HepG2 (cell line): ENCODE measurements around the gene CNPY4. TPM values are rescaled to one million over a fixed set of nuclear protein-coding genes. Genes with fewer than 3 reads are reported as not detected.
A peak's percentile ranks its signal among the peaks of the same experiment; 100 is the strongest.

Experiments used
- BHLHE40 ChIP-seq: IDR thresholded peaks from 2 replicates; pipeline ENCODE4 v1.6.1; 2011; ENCODE audit warnings: low read length, improper control_type of control experiment
- HES4 ChIP-seq: sonication (generic); formaldehyde crosslinking; IDR thresholded peaks from 2 replicates; pipeline ENCODE4 v1.9.0; 2021; ENCODE audit warnings: mild to moderate bottlenecking, missing genetic modification reagents, borderline replicate concordance
- HNF4G ChIP-seq, 2 experiments: sonication (generic) in 1 of 2; formaldehyde crosslinking in 1 of 2; IDR thresholded peaks; 2 replicates each; pipeline versions ENCODE4 v1.4.0 to v1.6.1; 2011 to 2020; ENCODE audit warnings: borderline replicate concordance in 2 of 2, low read depth in 2 of 2, mild to moderate bottlenecking in 2 of 2, low read length in 1 of 2, missing genetic modification reagents in 1 of 2, moderate library complexity in 1 of 2
- IKZF4 ChIP-seq: sonication (generic); formaldehyde crosslinking; IDR thresholded peaks from 2 replicates; pipeline ENCODE4 v1.5.1; 2020; ENCODE audit warnings: borderline replicate concordance, mild to moderate bottlenecking, low read depth, missing genetic modification reagents; ENCODE audit errors: not compliant biosample characterization
- MAF1 ChIP-seq: sonication (generic); formaldehyde crosslinking; IDR thresholded peaks from 2 replicates; pipeline ENCODE4 v1.5.0; 2020; ENCODE audit warnings: missing genetic modification reagents, borderline replicate concordance
- MBNL3 ChIP-seq: fragments of 250-450 bp; sonication (Bioruptor Pico); conservative IDR thresholded peaks from 2 replicates; pipeline ENCODE4 v1.8.0; 2022; ENCODE audit warnings: mild to moderate bottlenecking, inconsistent platforms
- MTF1 ChIP-seq: sonication (generic); formaldehyde crosslinking; IDR thresholded peaks from 2 replicates; pipeline ENCODE4 v1.5.0; 2020; ENCODE audit warnings: missing genetic modification reagents
- MYNN ChIP-seq: sonication (generic); formaldehyde crosslinking; IDR thresholded peaks from 2 replicates; pipeline ENCODE4 v1.4.0; 2020; ENCODE audit warnings: mild to moderate bottlenecking, low read depth, missing genetic modification reagents
- POGK ChIP-seq: sonication (generic); formaldehyde crosslinking; conservative IDR thresholded peaks from 2 replicates; pipeline ENCODE4 v1.8.0; 2022; ENCODE audit warnings: mild to moderate bottlenecking, moderate library complexity, missing genetic modification reagents
- RARG ChIP-seq: sonication (generic); formaldehyde crosslinking; IDR thresholded peaks from 2 replicates; pipeline ENCODE4 v1.4.0; 2020; ENCODE audit warnings: low read depth, mild to moderate bottlenecking, missing genetic modification reagents
- RBM22 ChIP-seq: fragments of 200-400 bp; formaldehyde crosslinking; optimal IDR thresholded peaks from 2 replicates; pipeline ENCODE3; 2017; ENCODE audit warnings: mild to moderate bottlenecking, low read length, moderate library complexity
- SIN3B ChIP-seq: fragments of 150-350 bp; IDR thresholded peaks from 2 replicates; pipeline ENCODE4 v1.6.1; 2014; ENCODE audit warnings: low read length
- SMYD3 ChIP-seq: sonication (generic); formaldehyde crosslinking; IDR thresholded peaks from 2 replicates; pipeline ENCODE4 v1.8.1; 2023; ENCODE audit warnings: mild to moderate bottlenecking, missing genetic modification reagents
- TARDBP ChIP-seq: sonication (generic); formaldehyde crosslinking; IDR thresholded peaks from 2 replicates; pipeline ENCODE4 v1.8.0; 2022; ENCODE audit warnings: mild to moderate bottlenecking, missing genetic modification reagents
- ZBTB26 ChIP-seq: IDR thresholded peaks from 2 replicates; pipeline ENCODE4 v1.6.1; 2016; ENCODE audit warnings: missing compliant biosample characterization, missing genetic modification reagents, borderline replicate concordance
- ZFP36L1 ChIP-seq: sonication (generic); formaldehyde crosslinking; IDR thresholded peaks from 2 replicates; pipeline ENCODE4 v1.8.0; 2022; ENCODE audit warnings: mild to moderate bottlenecking, missing genetic modification reagents, moderate library complexity
- ZNF263 ChIP-seq: sonication (generic); formaldehyde crosslinking; IDR thresholded peaks from 2 replicates; pipeline ENCODE4 v1.4.0; 2020; ENCODE audit warnings: missing genetic modification reagents
- ZNF264 ChIP-seq: sonication (generic); formaldehyde crosslinking; IDR thresholded peaks from 2 replicates; pipeline ENCODE4 v1.4.0; 2020; ENCODE audit warnings: missing genetic modification reagents
- ZNF317 ChIP-seq: sonication (generic); formaldehyde crosslinking; IDR thresholded peaks from 2 replicates; pipeline ENCODE4 v1.5.0; 2020; ENCODE audit warnings: mild to moderate bottlenecking, missing genetic modification reagents
- ZNF468 ChIP-seq: sonication (generic); formaldehyde crosslinking; IDR thresholded peaks from 2 replicates; pipeline ENCODE4 v1.8.0; 2022; ENCODE audit warnings: mild to moderate bottlenecking, moderate library complexity, missing genetic modification reagents
- ZNF547 ChIP-seq: sonication (generic); formaldehyde crosslinking; IDR thresholded peaks from 2 replicates; pipeline ENCODE4 v1.5.1; 2020; ENCODE audit warnings: mild to moderate bottlenecking, missing genetic modification reagents
- ZNF619 ChIP-seq: sonication (generic); formaldehyde crosslinking; IDR thresholded peaks from 2 replicates; pipeline ENCODE4 v1.4.0; 2020; ENCODE audit warnings: mild to moderate bottlenecking, missing genetic modification reagents
- ZNF660 ChIP-seq: sonication (generic); formaldehyde crosslinking; IDR thresholded peaks from 2 replicates; pipeline ENCODE4 v1.5.1; 2020; ENCODE audit warnings: mild to moderate bottlenecking, low read depth, missing genetic modification reagents, borderline replicate concordance
- polyA plus RNA-seq, 8 experiments: library from polyadenylated mRNA; depleted of rRNA in 3 of 8; stranded (reverse) in 7 of 8; unstranded in 1 of 8; fragments of >200 nt; fragmentation: Illumina TruSeq in 4 of 8; extraction: Trizol in 4 of 8; gene quantifications; 2 replicates each; pipeline versions ENCODE4 v1.2.1 to v1.2.3, GENCODE V29; 2011 to 2016; ENCODE audit warnings: low read depth in 4 of 8, missing spikeins in 1 of 8, mixed read lengths in 1 of 8; ENCODE audit not compliant: insufficient read depth in 1 of 8
- total RNA-seq, 5 experiments: library from RNA; depleted of rRNA; stranded (reverse); fragments of >200 nt; fragmentation: Illumina TruSeq; extraction: Trizol; gene quantifications; 2 replicates each; pipeline ENCODE4 v1.2.3, GENCODE V29; 2016; ENCODE audit warnings: low read depth in 1 of 5

CNPY4 gene
- total and polyA plus RNA-seq, 2 of the 13 experiments (the other 11 are each of a cell fraction or from before 2014, with no cell fraction given) = 6.2 to 12.7 TPM

- TF ChIP-seq SMYD3 (CRISPR knock-in tag) = no peak
- TF ChIP-seq TARDBP (CRISPR knock-in tag) = peak; percentile 20; the same call in 1 of the 2 replicates
- no peak for TF ChIP-seq MAF1 (CRISPR knock-in tag)
- no peak for TF ChIP-seq ZFP36L1
- TF ChIP-seq HNF4G (IDR thresholded peaks at IDR 0.05; ENCODE audit: borderline replicate concordance, low read depth, low read length) = no peak
- TF ChIP-seq HNF4G (CRISPR knock-in tag; IDR thresholded peaks at IDR 0.05; ENCODE audit: borderline replicate concordance, low read depth) = no peak
- 0 out of 2 replicates have a peak, but pooled peaks have one; percentile 47 for TF ChIP-seq ZBTB26
- peak; percentile 42 for TF ChIP-seq IKZF4
- TF ChIP-seq SIN3B = no peak
- no peak for TF ChIP-seq MBNL3 (CRISPR knock-in tag)
- no peak for TF ChIP-seq POGK (CRISPR knock-in tag)
- no peak for TF ChIP-seq RBM22
- peak; percentile 65; the same call in 1 of the 2 replicates for TF ChIP-seq ZNF317 (CRISPR knock-in tag)
- TF ChIP-seq RARG (CRISPR knock-in tag) = no peak
- TF ChIP-seq ZNF547 = 0 out of 2 replicates have a peak, but pooled peaks have one; percentile 20
- TF ChIP-seq ZNF468 (CRISPR knock-in tag) = peak; percentile 50; the same call in 1 of the 2 replicates
- TF ChIP-seq ZNF264 (CRISPR knock-in tag) = 0 out of 2 replicates have a peak, but pooled peaks have one; percentile 52
- peak; percentile 94 for TF ChIP-seq BHLHE40
- no peak for TF ChIP-seq MYNN (CRISPR knock-in tag)
- no peak; the same call in none of the 2 replicates for TF ChIP-seq ZNF263 (CRISPR knock-in tag)
- TF ChIP-seq ZNF660 (CRISPR knock-in tag) = no peak
- TF ChIP-seq HES4 (CRISPR knock-in tag) = no peak
- TF ChIP-seq ZNF619 (CRISPR knock-in tag) = no peak; the same call in 1 of the 2 replicates
- TF ChIP-seq MTF1 (CRISPR knock-in tag) = 0 out of 2 replicates have a peak, but pooled peaks have one; percentile 9
Observed at GRCh38 chr7:100126931-100127865, 7.8 kb downstream of the CNPY4 start, which contains the start of gene MBLAC1 (continued).
